GM21360 (cell line): Measurements from ENCODE around the gene FKBP11.

Source experiments
- ATAC-seq: cut with Tn5 transposase; IDR thresholded peaks from one replicate; pipeline ENCODE4 v1.9.1; 2021; ENCODE audit warnings: mild to moderate bottlenecking, moderate library complexity; ENCODE audit not compliant: unreplicated experiment

FKBP11 gene

GRCh38 chr12:48956279-48957140 is 31.2 kb upstream of the FKBP11 start:
- peak; percentile 20 for ATAC-seq

- no peak for ATAC-seq
These were observed 29.7 kb upstream of the FKBP11 start for GRCh38 chr12:48954841-48955501.

GRCh38 chr12:48954061-48954460 is 28.8 kb upstream of the FKBP11 start:
- ATAC-seq, result no peak

- no peak for ATAC-seq
These were observed 27.4 kb upstream of the FKBP11 start for GRCh38 chr12:48952691-48953090.

GRCh38 chr12:48947727-48948126 is 22.4 kb upstream of the FKBP11 start:
- ATAC-seq, result no peak

GRCh38 chr12:48946943-48947342 is 21.7 kb upstream of the FKBP11 start:
- no peak for ATAC-seq

GRCh38 chr12:48946205-48946604 is 20.9 kb upstream of the FKBP11 start:
- no peak for ATAC-seq

- ATAC-seq, result no peak
These were observed 17.9 kb upstream of the FKBP11 start for GRCh38 chr12:48943221-48943620.

- ATAC-seq, result no peak
These were observed 14.9 kb upstream of the FKBP11 start for GRCh38 chr12:48940181-48940580.

- ATAC-seq, result no peak
These were observed 13.5 kb upstream of the FKBP11 start for GRCh38 chr12:48938805-48939204.

- ATAC-seq, result no peak
These were observed 11.9 kb upstream of the FKBP11 start for GRCh38 chr12:48937170-48937569.

- no peak for ATAC-seq
These were observed 11.2 kb upstream of the FKBP11 start for GRCh38 chr12:48936379-48936979.

GRCh38 chr12:48934312-48934706 is 9.0 kb upstream of the FKBP11 start:
- no peak for ATAC-seq

- ATAC-seq, result no peak
These were observed 8.5 kb upstream of the FKBP11 start for GRCh38 chr12:48933664-48934311.

GRCh38 chr12:48932878-48933277 is 7.6 kb upstream of the FKBP11 start:
- no peak for ATAC-seq

- ATAC-seq, result no peak
These were observed 5.2 kb upstream of the FKBP11 start for GRCh38 chr12:48930475-48930874.

GRCh38 chr12:48929551-48929950 is 4.3 kb upstream of the FKBP11 start:
- ATAC-seq, result no peak

- no peak for ATAC-seq
These were observed 2.0 kb upstream of the FKBP11 start for GRCh38 chr12:48927261-48927660.

GRCh38 chr12:48924617-48925303 is 532 bp downstream of the FKBP11 start:
- ATAC-seq, result peak; percentile 76

GRCh38 chr12:48923117-48923516 is 2.2 kb downstream of the FKBP11 start:
- ATAC-seq, result no peak
